Common myeloid progenitor, CD34-positive (primary cell): Measurements from ENCODE around the gene MYOM3.

ENCODE experiments used
- CTCF ChIA-PET: fragments of 350-600 bp; sonication (Branson Sonifier 250); formaldehyde crosslinking; loops from one replicate; lab custom pipeline; 2021; ENCODE audit warnings: antibody characterized with exemption; lab: Charles Lee
- POLR2A ChIA-PET: fragments of 350-600 bp; sonication (Branson Sonifier 250); formaldehyde crosslinking; loops from one replicate; lab custom pipeline; 2021; ENCODE audit warnings: antibody characterized with exemption; lab: Charles Lee
- DNase-seq, 3 donors: peaks; one replicate each; pipeline versions ENCODE4 v3.0.0 to v3.0.0-alpha.2; 2013
- H3K27ac ChIP-seq, 2 experiments: 1 replicate in 1 of 2; 2 replicates in 1 of 2; pipeline ENCODE4 v1.7.0; 2013; ENCODE audit warnings: inconsistent platforms in 2 of 2, low read length in 2 of 2, mild to moderate bottlenecking in 2 of 2, low read depth in 1 of 2, moderate library complexity in 1 of 2; ENCODE audit not compliant: severe bottlenecking in 2 of 2, insufficient read depth in 1 of 2, poor library complexity in 1 of 2
- H3K27me3 ChIP-seq, 5 experiments: replicated peaks in 2 of 5; 1 replicate in 3 of 5; 2 replicates in 2 of 5; pipeline versions ENCODE4 v1.6.1 to v1.7.0; 2013; ENCODE audit warnings: low read length in 4 of 5, mild to moderate bottlenecking in 2 of 5, moderate library complexity in 2 of 5, inconsistent platforms in 1 of 5; ENCODE audit not compliant: insufficient read depth in 5 of 5, control insufficient read depth in 4 of 5
- H3K36me3 ChIP-seq, 4 experiments: 1 replicate in 2 of 4; 2 replicates in 2 of 4; pipeline versions ENCODE4 v1.6.1 to v1.7.0; 2013; ENCODE audit warnings: low read length in 3 of 4, control low read depth in 1 of 4, mild to moderate bottlenecking in 1 of 4; ENCODE audit not compliant: control insufficient read depth in 4 of 4, insufficient read depth in 4 of 4
- H3K4me1 ChIP-seq, 4 experiments: 1 replicate in 3 of 4; 2 replicates in 1 of 4; pipeline versions ENCODE4 v1.6.1 to v1.7.1; 2013; ENCODE audit warnings: low read length in 3 of 4, mild to moderate bottlenecking in 3 of 4, control low read depth in 1 of 4, inconsistent platforms in 1 of 4, moderate library complexity in 1 of 4; ENCODE audit not compliant: control insufficient read depth in 4 of 4, insufficient read depth in 4 of 4; ENCODE audit errors: control extremely low read depth in 1 of 4
- H3K4me3 ChIP-seq, 7 experiments: 1 replicate in 4 of 7; 2 replicates in 3 of 7; pipeline versions ENCODE4 v1.5.1 to v1.7.0; 2013; ENCODE audit warnings: mild to moderate bottlenecking in 7 of 7, low read length in 6 of 7, moderate library complexity in 6 of 7, inconsistent platforms in 2 of 7, low read depth in 2 of 7, control low read depth in 1 of 7; ENCODE audit not compliant: insufficient read depth in 4 of 7, control insufficient read depth in 1 of 7; ENCODE audit errors: extremely low read depth in 1 of 7
- H3K9me3 ChIP-seq, 5 experiments: 1 replicate in 4 of 5; 2 replicates in 1 of 5; pipeline versions ENCODE4 v1.6.1 to v1.7.1; 2013; ENCODE audit warnings: low read length in 4 of 5, mild to moderate bottlenecking in 2 of 5, inconsistent platforms in 1 of 5, low read depth in 1 of 5, moderate library complexity in 1 of 5; ENCODE audit not compliant: control insufficient read depth in 4 of 5, insufficient read depth in 2 of 5; ENCODE audit errors: control extremely low read depth in 1 of 5
- WGBS: methylation state at CpG from one replicate; pipeline ENCODE4 v1.1.5; 2013; ENCODE audit not compliant: insufficient coverage; 5-methylcytosine and 5-hydroxymethylcytosine counted together

MYOM3 gene

DNA sequence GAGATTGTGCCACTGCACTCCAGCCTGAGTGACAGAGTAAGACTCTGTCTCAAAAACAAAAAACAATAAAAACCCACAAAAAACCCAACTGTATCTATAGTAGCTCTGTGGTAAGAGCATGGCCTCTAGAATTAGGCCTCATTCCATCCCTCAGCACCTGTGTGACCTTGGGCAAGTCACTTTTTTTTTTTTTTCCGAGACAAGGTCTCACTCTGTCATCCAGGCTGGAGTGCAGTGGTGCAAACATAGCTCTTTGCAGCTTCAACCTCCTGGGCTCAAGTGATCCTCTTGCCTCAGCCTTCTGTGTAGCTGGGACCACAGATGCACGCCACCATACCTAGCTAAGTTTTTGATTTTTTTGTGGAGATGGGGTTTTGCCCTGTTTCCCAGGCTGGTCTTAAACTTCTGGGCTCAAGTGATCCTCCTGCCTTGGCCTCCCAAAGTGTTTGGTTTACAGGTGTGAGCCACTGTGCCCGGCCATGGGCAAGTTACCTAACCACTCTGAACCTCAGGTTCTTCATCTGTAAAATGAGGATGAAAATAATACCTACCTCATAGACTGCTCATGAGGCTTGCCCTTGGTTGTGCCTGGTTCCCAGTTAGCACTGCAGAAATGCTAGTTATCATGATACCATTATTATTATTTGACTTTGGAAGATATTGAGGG lies 15.3 kb upstream of the MYOM3 start:
- no peak overlapping the region for H3K4me3 ChIP-seq
- H3K36me3 ChIP-seq = no peaks in the 10 kb centered on the region
- H3K27me3 ChIP-seq = peaks cover 0 to 5% (median 0%) of the 10 kb centered on the region in 5 experiments
- POLR2A ChIA-PET = no interaction called here
- CTCF ChIA-PET = no interaction called here
- no peak for DNase-seq
- no peak overlapping the region for H3K27ac ChIP-seq
- peaks cover 0 to 17% (median 11%) of the 10 kb centered on the region in 5 experiments for H3K9me3 ChIP-seq
- 93% methylated on average over 3 of the region's 3 CpGs for WGBS
- no peaks in the 10 kb centered on the region for H3K4me1 ChIP-seq

DNA sequence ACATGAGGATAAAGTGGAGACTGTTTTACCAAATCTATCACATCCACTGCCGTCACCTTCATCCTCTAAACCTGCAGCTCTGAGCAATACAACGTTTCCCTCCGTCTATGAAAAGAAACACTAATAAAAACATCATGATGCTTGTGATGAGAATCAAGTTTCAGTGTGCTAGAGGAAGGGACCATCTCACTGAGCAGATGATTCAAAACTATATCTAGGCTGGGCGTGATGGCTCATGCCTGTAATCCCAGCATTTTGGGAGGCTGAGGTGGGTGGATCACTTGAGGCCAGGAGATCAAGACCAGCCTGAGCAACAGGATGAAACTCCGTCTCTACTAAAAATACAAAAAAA lies 14.7 kb upstream of the MYOM3 start:
- H3K9me3 ChIP-seq = peaks cover 0 to 17% (median 8%) of the 10 kb centered on the region in 5 experiments
- peaks cover 0 to 5% (median 0%) of the 10 kb centered on the region in 5 experiments for H3K27me3 ChIP-seq
- H3K4me1 ChIP-seq = no peaks in the 10 kb centered on the region
- no peaks in the 10 kb centered on the region for H3K36me3 ChIP-seq
- no CpG with 5 or more reads among the region's 5 CpGs for WGBS
- H3K4me3 ChIP-seq = no peak overlapping the region
- ChIA-PET POLR2A (no interaction called here), CTCF (no interaction called here)
- no peak overlapping the region for H3K27ac ChIP-seq
- DNase-seq = no peak

DNA sequence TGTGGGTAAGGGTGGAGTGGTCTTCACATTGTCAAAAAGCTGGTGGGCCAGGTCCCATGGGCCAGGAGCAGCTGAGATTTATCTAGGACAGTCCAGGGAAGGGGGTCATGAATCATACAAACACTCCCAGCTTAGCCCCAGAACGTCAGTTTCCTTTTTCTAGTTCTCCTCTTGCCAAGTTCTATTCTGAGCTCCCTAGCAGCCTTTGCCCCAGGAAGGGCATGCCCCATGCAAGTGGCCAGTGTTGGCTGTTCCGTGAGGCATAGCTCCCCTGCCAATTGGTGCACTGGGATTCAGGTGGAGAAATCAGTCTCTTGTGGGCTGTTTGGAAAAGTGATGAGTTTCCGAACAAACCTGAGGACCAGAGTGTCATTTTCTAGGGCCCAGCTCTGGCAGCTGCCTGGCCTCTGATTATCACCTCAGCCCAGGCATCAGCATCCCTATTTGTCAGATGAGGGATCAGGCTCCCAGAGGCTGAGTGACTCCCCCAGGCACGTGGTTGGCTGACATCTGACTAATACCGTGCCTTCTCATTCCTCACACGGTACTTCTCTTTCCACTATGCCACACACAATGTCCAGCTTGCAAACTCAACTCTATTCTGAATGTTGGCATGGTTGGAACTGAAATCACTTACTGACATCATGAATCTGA lies 14.2 kb upstream of the MYOM3 start:
- WGBS = 67% methylated on average over 3 of the region's 6 CpGs
- CTCF ChIA-PET = no interaction called here
- no peak for DNase-seq

DNA sequence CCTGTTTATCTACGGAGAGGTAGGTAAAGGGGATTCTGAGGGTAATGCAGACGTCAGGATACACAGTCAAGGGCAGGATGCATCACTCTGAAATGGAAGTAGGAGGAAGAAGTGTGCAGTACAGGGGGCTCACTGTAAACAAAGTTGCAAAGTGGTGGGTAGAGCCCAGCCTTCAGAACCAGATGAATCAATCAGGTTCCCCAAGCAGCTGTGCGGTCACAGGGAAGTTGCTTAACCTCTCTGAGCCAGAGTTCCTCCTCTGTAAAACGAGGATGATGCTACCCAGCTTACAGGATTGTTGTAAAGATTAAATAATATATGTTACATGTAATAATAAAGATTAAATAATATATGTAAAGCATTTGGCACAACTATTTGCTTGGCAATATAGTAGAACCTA lies 13.5 kb upstream of the MYOM3 start:
- CTCF ChIA-PET = no interaction called here
- POLR2A ChIA-PET = no interaction called here
- DNase-seq = no peak
- no peaks in the 10 kb centered on the region for H3K36me3 ChIP-seq
- no peaks in the 10 kb centered on the region for H3K4me1 ChIP-seq
- 82% methylated on average over 3 of the region's 4 CpGs for WGBS
- H3K27ac ChIP-seq = no peak overlapping the region
- peaks cover 0 to 12% (median 8%) of the 10 kb centered on the region in 5 experiments for H3K9me3 ChIP-seq
- H3K4me3 ChIP-seq = no peak overlapping the region
- H3K27me3 ChIP-seq = peaks cover 0 to 5% (median 0%) of the 10 kb centered on the region in 5 experiments

More for the DNA sequence above, 14.2 kb upstream of the MYOM3 start:
- Histone ChIP-seq H3K27ac (no peak overlapping the region), H3K9me3 (peaks cover 0 to 16% (median 8%) of the 10 kb centered on the region in 5 experiments), H3K4me1 (no peaks in the 10 kb centered on the region), H3K27me3 (peaks cover 0 to 5% (median 0%) of the 10 kb centered on the region in 5 experiments), H3K36me3 (no peaks in the 10 kb centered on the region), H3K4me3 (no peak overlapping the region)
- POLR2A ChIA-PET = interaction anchor here (0.5 kb wide), 1 partner anchor 83 kb away, joined by 3 read pairs; no protein-coding TSS in a partner anchor

DNA sequence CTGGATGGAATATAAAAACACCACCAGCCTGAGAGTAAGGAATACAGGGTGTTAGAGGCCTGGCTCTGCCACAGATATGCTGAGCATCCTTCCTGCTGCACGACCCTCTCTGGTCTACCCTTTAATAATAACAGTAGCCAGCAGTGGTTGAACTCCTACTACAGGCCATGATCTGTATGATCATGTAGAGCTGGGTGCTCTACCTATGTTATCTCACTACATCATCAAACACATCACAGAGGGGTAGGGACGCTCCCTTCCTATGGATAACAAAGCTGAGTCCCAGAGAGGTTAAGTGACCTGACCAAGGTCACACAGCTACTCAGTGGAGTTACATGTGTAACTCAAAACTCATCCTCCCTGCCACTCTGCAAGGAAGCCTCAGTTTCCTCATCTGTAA lies 13.0 kb upstream of the MYOM3 start:
- Histone ChIP-seq H3K36me3 (no peaks in the 10 kb centered on the region), H3K4me1 (no peaks in the 10 kb centered on the region), H3K27ac (no peak overlapping the region), H3K9me3 (peaks cover 0 to 8% (median 5%) of the 10 kb centered on the region in 5 experiments), H3K4me3 (no peak overlapping the region), H3K27me3 (peaks cover 0 to 6% (median 0%) of the 10 kb centered on the region in 5 experiments)
- POLR2A ChIA-PET = no interaction called here
- WGBS = 33% methylated on average over 1 of the region's 2 CpGs
- CTCF ChIA-PET = no interaction called here
- DNase-seq = no peak

DNA sequence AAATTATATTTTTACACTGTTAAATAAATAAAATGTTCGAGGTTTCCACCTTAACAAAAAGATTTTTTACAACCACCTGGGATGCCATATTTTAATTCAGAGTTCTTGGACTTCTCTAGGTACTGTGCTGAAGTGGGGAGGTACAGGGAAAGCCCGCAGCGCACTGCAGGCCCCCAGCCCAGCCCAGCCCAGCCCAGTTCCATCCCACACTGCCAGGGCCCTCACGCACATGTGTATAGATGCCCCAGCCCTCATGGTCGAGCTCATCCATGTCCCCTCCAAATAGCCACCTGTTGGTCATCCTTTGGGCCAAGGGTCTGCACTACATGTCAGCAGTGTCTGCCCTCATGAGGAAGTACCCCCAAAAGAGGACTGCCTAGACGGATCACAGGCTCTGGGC lies 11.7 kb upstream of the MYOM3 start:
- ChIA-PET CTCF (no interaction called here), POLR2A (no interaction called here)
- H3K27ac ChIP-seq = no peak overlapping the region
- no peaks in the 10 kb centered on the region for H3K36me3 ChIP-seq
- no peaks in the 10 kb centered on the region for H3K4me1 ChIP-seq
- peaks cover 0 to 6% (median 0%) of the 10 kb centered on the region in 5 experiments for H3K27me3 ChIP-seq
- DNase-seq = no peak
- H3K9me3 ChIP-seq = no peaks in the 10 kb centered on the region
- no peak overlapping the region for H3K4me3 ChIP-seq
- WGBS = 93% methylated on average over 2 of the region's 6 CpGs

DNA sequence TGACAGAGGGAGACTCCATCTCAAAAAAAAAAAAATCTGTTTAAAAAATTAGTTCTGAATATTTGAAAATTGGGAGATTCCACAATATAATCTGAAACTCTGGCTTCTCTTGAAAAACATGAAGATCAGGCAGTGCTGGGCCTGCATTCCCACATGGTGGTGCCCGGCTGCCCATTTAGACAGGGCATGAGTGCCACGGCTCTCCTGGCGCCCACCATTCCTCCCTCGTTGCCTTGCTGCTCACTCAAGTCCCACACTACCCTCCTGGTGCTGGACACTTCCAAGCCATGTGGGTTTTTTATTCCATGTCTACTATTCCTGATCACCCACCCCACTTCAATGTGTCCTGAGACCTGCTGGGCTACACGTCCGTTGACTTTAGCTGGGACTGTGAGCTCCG lies 10.8 kb upstream of the MYOM3 start:
- ChIA-PET POLR2A (no interaction called here), CTCF (no interaction called here)
- Histone ChIP-seq H3K36me3 (no peaks in the 10 kb centered on the region), H3K27ac (no peak overlapping the region), H3K4me3 (no peak overlapping the region), H3K27me3 (peaks cover 0 to 6% (median 0%) of the 10 kb centered on the region in 5 experiments), H3K4me1 (no peaks in the 10 kb centered on the region), H3K9me3 (no peaks in the 10 kb centered on the region)
- 94% methylated on average over 7 of the region's 7 CpGs for WGBS
- no peak for DNase-seq
